Activated naive CD8-positive, alpha-beta T cell treated with anti-CD3 and anti-CD28 coated beads, Interleukin-2, amount 50 U/mL, for 24 hours (primary cell): ENCODE measurements around the gene H2AZ2.
A peak's percentile ranks its signal among the peaks of the same experiment; 100 is the strongest.
"Not testable (repeated sequence)": the region's sequence is repeated elsewhere in the genome, so short reads cannot be mapped to it uniquely, and the experiment has no call there.

Experiments
- ATAC-seq: fragments of 150-1000 bp; cut with Tn5 transposase; one replicate; pipeline ENCODE4 v1.10.0; 2021
- DNase-seq: peaks from one replicate; pipeline ENCODE4 v3.0.0; 2021
- H3K27ac Mint-ChIP-seq: one replicate; pipeline ENCODE4 v1.8.0; 2021; ENCODE audit warnings: mild to moderate bottlenecking, mixed read lengths
- H3K27me3 Mint-ChIP-seq: one replicate; pipeline ENCODE4 v1.8.0; 2021; ENCODE audit warnings: mixed read lengths
- H3K36me3 Mint-ChIP-seq: one replicate; pipeline ENCODE4 v1.8.0; 2021; ENCODE audit warnings: low read depth, mixed read lengths
- H3K4me1 Mint-ChIP-seq: one replicate; pipeline ENCODE4 v1.8.0; 2021; ENCODE audit warnings: mixed read lengths
- H3K4me3 Mint-ChIP-seq: one replicate; pipeline ENCODE4 v1.8.0; 2021; ENCODE audit warnings: mild to moderate bottlenecking, moderate library complexity, mixed read lengths
- H3K9me3 Mint-ChIP-seq: one replicate; pipeline ENCODE4 v1.8.0; 2021; ENCODE audit warnings: mixed read lengths

Gene H2AZ2

DNA sequence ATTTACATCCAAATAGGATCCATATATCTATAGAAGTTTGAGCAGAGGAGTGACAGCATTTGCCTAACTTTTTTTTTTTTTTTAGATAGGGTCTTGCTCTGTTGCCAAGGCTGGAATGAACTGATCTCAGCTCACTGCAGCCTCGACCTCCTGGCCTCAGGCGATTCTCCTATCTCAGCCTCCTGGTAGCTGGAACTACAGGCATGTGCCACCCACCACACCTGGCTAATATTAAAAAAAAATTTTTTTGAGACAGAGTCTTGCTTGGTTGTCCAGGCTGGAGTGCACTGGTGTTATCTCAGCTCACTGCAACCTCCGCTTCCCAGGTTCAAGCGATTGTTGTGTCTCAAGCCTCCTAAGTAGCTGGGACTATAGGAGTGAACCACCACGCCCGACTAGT lies 36.3 kb downstream of the H2AZ2 start:
- Mint-ChIP-seq H3K9me3 (no peaks in the 10 kb centered on the region), H3K4me3 (no peak overlapping the region), H3K27me3 (no peaks in the 10 kb centered on the region), H3K4me1 (no peaks in the 10 kb centered on the region), H3K36me3 (no peaks in the 10 kb centered on the region), H3K27ac (no peak overlapping the region)
- ATAC-seq (no peak), DNase-seq (no peak)

DNA sequence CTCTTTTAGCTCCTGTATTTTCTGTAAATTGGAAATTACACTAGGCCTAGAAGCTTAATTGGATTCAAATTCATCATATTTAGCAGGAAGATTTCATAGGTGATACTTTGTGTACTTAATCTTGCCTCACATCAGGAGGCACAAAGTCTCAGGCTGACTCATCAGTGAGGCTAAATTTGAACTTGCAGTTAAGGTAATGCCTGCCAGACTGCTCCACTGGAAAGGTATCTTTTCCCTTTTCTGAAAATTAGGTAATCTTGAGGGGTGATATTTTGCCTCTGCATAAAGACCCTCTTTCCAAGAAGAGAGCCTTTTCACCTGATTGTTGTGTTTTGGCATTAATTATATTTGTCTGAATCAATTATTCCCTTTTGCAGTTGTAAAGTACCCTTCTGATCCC lies 36.8 kb downstream of the H2AZ2 start:
- H3K36me3 Mint-ChIP-seq, result no peaks in the 10 kb centered on the region
- no peak for DNase-seq
- no peak for ATAC-seq

GRCh38 chr7:44808914-44809393 lies 38.9 kb downstream of the H2AZ2 start:
- no peak overlapping the region for H3K4me3 Mint-ChIP-seq
- H3K9me3 Mint-ChIP-seq, result no peaks in the 10 kb centered on the region
- H3K36me3 Mint-ChIP-seq, result no peaks in the 10 kb centered on the region
- no peaks in the 10 kb centered on the region for H3K4me1 Mint-ChIP-seq
- DNase-seq (no peak), ATAC-seq (no peak)
- no peaks in the 10 kb centered on the region for H3K27me3 Mint-ChIP-seq
- no peak overlapping the region for H3K27ac Mint-ChIP-seq

More for the DNA sequence above, 36.8 kb downstream of the H2AZ2 start:
- no peaks in the 10 kb centered on the region for H3K27me3 Mint-ChIP-seq
- no peak overlapping the region for H3K27ac Mint-ChIP-seq
- H3K4me1 Mint-ChIP-seq, result no peaks in the 10 kb centered on the region
- no peak overlapping the region for H3K4me3 Mint-ChIP-seq
- no peaks in the 10 kb centered on the region for H3K9me3 Mint-ChIP-seq

DNA sequence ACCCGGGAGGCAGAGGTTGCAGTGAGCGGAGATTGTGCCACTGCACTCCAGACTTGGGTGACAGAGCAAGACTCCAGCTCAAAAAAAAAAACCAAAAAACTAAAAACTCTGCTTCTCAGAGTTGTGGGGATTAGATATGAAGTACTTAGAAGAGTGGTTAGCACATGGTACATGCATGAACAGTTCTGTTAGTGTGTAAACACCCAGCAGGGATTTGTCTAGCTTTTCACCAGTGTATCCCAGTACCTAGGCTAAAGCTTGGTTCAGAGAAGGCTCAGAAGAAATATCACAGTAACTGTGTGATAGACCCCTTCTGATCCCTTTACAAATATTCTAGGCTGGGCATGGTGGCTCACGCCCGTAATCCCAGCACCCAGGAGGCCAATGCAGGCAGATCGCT lies 41.9 kb downstream of the H2AZ2 start:
- H3K36me3 Mint-ChIP-seq, result peaks cover 22% of the 10 kb centered on the region
- H3K27ac Mint-ChIP-seq, result no peak overlapping the region
- H3K9me3 Mint-ChIP-seq, result no peaks in the 10 kb centered on the region
- H3K4me3 Mint-ChIP-seq, result no peak overlapping the region
- DNase-seq, result no peak
- H3K27me3 Mint-ChIP-seq, result no peaks in the 10 kb centered on the region
- ATAC-seq, result no peak
- H3K4me1 Mint-ChIP-seq, result peaks cover 9% of the 10 kb centered on the region

GRCh38 chr7:44803828-44804519 lies 43.9 kb downstream of the H2AZ2 start:
- peaks cover 40% of the 10 kb centered on the region for H3K36me3 Mint-ChIP-seq
- not testable (repeated sequence) for H3K9me3 Mint-ChIP-seq, H3K4me3 Mint-ChIP-seq, H3K27ac Mint-ChIP-seq, H3K27me3 Mint-ChIP-seq, DNase-seq
- ATAC-seq, result peak; percentile 25
- peaks cover 24% of the 10 kb centered on the region for H3K4me1 Mint-ChIP-seq

DNA sequence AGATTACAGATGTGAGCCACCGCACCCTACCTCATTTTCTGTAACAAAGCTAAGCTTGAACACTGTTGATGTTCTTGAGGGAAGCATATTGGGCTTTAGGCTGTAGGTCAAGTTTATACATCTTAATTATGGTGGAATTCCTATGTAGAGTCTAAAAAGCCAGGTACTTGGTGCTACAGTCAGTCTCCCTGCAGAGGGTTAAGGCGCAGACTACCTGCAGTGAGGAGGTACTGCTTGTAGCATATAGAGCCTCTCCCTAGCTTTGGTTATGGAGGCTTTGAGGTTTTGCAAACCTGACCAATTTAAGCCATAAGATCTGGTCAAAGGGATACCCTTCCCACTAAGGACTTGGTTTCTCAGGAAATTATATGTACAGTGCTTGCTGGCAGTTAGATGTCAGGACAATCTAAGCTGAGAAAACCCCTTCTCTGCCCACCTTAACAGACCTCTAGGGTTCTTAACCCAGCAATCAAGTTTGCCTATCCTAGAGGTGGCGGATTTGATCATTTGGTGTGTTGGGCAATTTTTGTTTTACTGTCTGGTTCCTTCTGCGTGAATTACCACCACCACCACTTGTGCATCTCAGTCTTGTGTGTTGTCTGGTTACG lies 45.4 kb downstream of the H2AZ2 start:
- no peak for DNase-seq
- H3K4me3 Mint-ChIP-seq, result no peak overlapping the region
- H3K27ac Mint-ChIP-seq, result peak overlapping the region; percentile 13
- no peak for ATAC-seq
- peaks cover 35% of the 10 kb centered on the region for H3K4me1 Mint-ChIP-seq
- peaks cover 54% of the 10 kb centered on the region for H3K36me3 Mint-ChIP-seq
- no peaks in the 10 kb centered on the region for H3K27me3 Mint-ChIP-seq
- H3K9me3 Mint-ChIP-seq, result no peaks in the 10 kb centered on the region

GRCh38 chr7:44801890-44802289 lies 46.0 kb downstream of the H2AZ2 start:
- H3K27me3 Mint-ChIP-seq, result no peaks in the 10 kb centered on the region
- H3K4me1 Mint-ChIP-seq, result peaks cover 39% of the 10 kb centered on the region
- H3K9me3 Mint-ChIP-seq, result no peaks in the 10 kb centered on the region
- peak overlapping the region; percentile 67 for H3K27ac Mint-ChIP-seq
- peaks cover 60% of the 10 kb centered on the region for H3K36me3 Mint-ChIP-seq
- ATAC-seq (no peak), DNase-seq (no peak)
- peak overlapping the region; percentile 36 for H3K4me3 Mint-ChIP-seq

- peaks cover 63% of the 10 kb centered on the region for H3K36me3 Mint-ChIP-seq
- ATAC-seq (no peak), DNase-seq (no peak)
- peaks cover 44% of the 10 kb centered on the region for H3K4me1 Mint-ChIP-seq
- H3K27ac Mint-ChIP-seq, result peak overlapping the region; percentile 81
- H3K9me3 Mint-ChIP-seq, result no peaks in the 10 kb centered on the region
- H3K27me3 Mint-ChIP-seq, result no peaks in the 10 kb centered on the region
- peak overlapping the region; percentile 99 for H3K4me3 Mint-ChIP-seq
Measured at GRCh38 chr7:44799939-44800338, 47.9 kb downstream of the H2AZ2 start.

GRCh38 chr7:44798649-44799305 lies 49.1 kb downstream of the H2AZ2 start:
- DNase-seq (no peak), ATAC-seq (no peak)
- Mint-ChIP-seq H3K27me3 (no peaks in the 10 kb centered on the region), H3K4me1 (peaks cover 44% of the 10 kb centered on the region), H3K27ac (peak overlapping the region; percentile 98), H3K9me3 (no peaks in the 10 kb centered on the region), H3K36me3 (peaks cover 63% of the 10 kb centered on the region), H3K4me3 (peak overlapping the region; percentile 99)

DNA sequence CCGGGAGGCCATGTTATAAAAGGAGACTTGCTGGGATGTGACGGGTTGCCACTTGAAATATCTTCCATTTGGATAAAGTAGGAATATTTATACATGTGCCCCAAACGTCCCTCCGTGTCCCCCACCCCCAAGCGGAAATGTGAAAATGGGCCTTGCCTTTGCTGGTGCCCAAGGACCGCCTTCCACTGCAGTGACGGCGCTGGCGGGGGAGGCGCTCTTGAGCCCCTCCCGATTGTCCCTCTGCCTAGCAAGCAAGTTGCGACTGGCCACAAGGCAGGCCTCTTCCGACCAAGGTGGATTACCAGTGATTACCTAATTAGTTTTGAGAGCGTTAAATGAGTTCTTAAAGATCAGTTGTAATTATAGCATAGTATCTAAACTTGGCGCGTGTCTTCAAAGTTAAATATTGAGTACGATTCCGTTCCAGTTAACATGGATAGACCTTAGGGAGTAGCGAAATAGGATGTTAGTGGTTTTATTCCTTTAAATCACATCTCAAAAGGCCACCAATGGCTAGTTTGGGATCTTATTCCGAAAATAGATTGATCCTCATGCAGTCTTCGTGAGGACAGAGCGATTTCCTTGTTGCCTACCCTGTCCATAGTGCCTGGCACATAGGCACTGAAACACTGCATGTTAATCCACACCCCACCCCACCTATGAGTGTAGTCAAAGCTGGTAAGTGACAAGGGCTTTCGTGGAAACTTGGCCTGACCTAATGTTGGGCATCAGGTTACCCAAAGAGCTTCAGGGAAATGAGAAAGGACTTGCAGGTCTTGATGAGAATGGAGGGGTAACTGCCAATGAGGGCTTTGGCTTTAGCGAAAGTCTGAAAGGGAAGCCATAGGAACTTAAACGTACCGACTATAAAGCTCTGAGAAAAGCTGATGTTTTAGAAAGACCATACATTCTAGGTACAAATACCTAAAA lies 50.3 kb downstream of the H2AZ2 start:
- Mint-ChIP-seq H3K36me3 (peaks cover 57% of the 10 kb centered on the region), H3K4me3 (peak overlapping the region; percentile 99)

GRCh38 chr7:44796504-44797328 lies 51.2 kb downstream of the H2AZ2 start, which contains the start of gene PPIA:
PPIA (plus strand) TSS chr7:44796681; CDS start chr7:44796725, 44 bp downstream.
- ATAC-seq, result peak; percentile 92
- H3K4me1 Mint-ChIP-seq, result peaks cover 42% of the 10 kb centered on the region
- peak within 1 kb of the TSS; percentile 98 for H3K27ac Mint-ChIP-seq
- H3K27me3 Mint-ChIP-seq, result no peaks in the 10 kb centered on the region
- no peaks in the 10 kb centered on the region for H3K9me3 Mint-ChIP-seq
- DNase-seq, result peak; percentile 99
- peak within 1 kb of the TSS; percentile 99 for H3K4me3 Mint-ChIP-seq
- H3K36me3 Mint-ChIP-seq, result peaks cover 49% of the 10 kb centered on the region

More for the DNA sequence above, 50.3 kb downstream of the H2AZ2 start:
- peak; percentile 84 for DNase-seq
- peak overlapping the region; percentile 98 for H3K27ac Mint-ChIP-seq
- H3K4me1 Mint-ChIP-seq, result peaks cover 44% of the 10 kb centered on the region
- H3K9me3 Mint-ChIP-seq, result no peaks in the 10 kb centered on the region
- no peaks in the 10 kb centered on the region for H3K27me3 Mint-ChIP-seq
- ATAC-seq, result peak; percentile 58

DNA sequence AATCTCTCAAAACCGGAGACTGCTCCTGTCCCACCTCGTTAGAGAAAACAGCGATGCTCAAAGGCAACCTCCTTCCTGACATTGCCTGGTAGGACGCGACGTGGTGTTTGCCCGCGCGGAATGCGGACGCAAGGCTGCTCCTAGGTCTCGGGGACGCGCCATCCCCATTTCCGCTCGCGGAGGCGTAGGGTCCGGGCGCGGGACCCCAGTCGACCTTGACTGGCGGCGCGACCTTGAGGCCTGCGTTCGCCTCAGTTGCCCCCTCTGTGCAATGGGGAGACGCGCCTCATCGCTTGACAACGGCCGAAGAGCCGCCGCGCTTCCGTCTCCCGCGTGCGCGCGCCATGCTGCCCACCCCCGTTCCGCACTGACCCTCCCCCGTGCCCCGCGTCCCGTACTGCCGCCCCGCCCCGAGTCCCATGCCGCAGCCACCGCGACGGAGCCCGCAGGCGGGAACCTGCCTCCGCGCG lies 51.8 kb downstream of the H2AZ2 start:
- Mint-ChIP-seq H3K4me1 (peaks cover 36% of the 10 kb centered on the region), H3K9me3 (no peaks in the 10 kb centered on the region), H3K4me3 (peak overlapping the region; percentile 99), H3K27ac (peak overlapping the region; percentile 94), H3K36me3 (peaks cover 42% of the 10 kb centered on the region), H3K27me3 (no peaks in the 10 kb centered on the region)
- DNase-seq (no peak), ATAC-seq (peak; percentile 42)

DNA sequence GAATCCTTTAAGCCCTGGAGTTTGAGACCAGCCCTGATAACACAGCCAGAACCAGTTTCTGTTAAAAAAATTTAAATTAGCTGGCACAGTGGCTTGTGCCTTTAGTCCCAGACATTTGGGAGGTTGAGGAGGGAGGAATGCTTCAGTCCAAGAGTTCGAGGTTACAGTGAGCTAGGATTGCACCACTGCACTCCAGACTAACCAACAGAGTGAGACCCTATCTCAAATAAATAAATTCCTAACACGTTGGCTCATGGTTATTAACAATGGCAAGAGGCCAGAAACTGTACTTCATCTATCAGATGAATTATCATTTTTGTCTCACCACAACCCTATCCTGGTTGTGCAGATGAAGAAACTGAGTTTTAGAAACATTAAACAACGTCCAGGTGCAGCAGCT lies 53.6 kb downstream of the H2AZ2 start:
- H3K27me3 Mint-ChIP-seq, result no peaks in the 10 kb centered on the region
- peak overlapping the region; percentile 24 for H3K4me3 Mint-ChIP-seq
- H3K27ac Mint-ChIP-seq, result no peak overlapping the region
- DNase-seq, result no peak
- H3K4me1 Mint-ChIP-seq, result peaks cover 21% of the 10 kb centered on the region
- ATAC-seq, result no peak
- H3K36me3 Mint-ChIP-seq, result peaks cover 25% of the 10 kb centered on the region
- H3K9me3 Mint-ChIP-seq, result no peaks in the 10 kb centered on the region
